ENCODE data around the gene TSPOAP1. TPM values are rescaled to one million over a fixed set of nuclear protein-coding genes. Genes with fewer than 3 reads are reported as not detected.

The TSPOAP1 gene
- polyA plus RNA-seq, 4 donors = 26.9 to 76.5 (median 43.0) TPM

GRCh38 chr17:58267347-58268324 lies 61.0 kb downstream of the TSPOAP1 start:
- no peak for DNase-seq (ENCODE audit: low read depth in 4 of 4, low spot score in 3 of 4)

GRCh38 chr17:58265902-58266875 lies 62.4 kb downstream of the TSPOAP1 start:
- DNase-seq (ENCODE audit: low read depth in 4 of 4, low spot score in 3 of 4) = no peak

GRCh38 chr17:58265271-58265670 lies 63.3 kb downstream of the TSPOAP1 start:
- DNase-seq (ENCODE audit: low read depth in 4 of 4, low spot score in 3 of 4) = no peak

GRCh38 chr17:58264407-58265103 lies 64.0 kb downstream of the TSPOAP1 start:
- no peak for DNase-seq (ENCODE audit: low read depth in 4 of 4, low spot score in 3 of 4)

- no peak for DNase-seq (ENCODE audit: low read depth in 4 of 4, low spot score in 3 of 4)
Measured at GRCh38 chr17:58263773-58264172, 64.8 kb downstream of the TSPOAP1 start.

GRCh38 chr17:58262149-58262548 lies 66.4 kb downstream of the TSPOAP1 start:
- DNase-seq (ENCODE audit: low read depth in 4 of 4, low spot score in 3 of 4) = no peak

GRCh38 chr17:58254803-58255202 lies 73.8 kb downstream of the TSPOAP1 start:
- DNase-seq (ENCODE audit: low read depth in 4 of 4, low spot score in 3 of 4) = no peak

GRCh38 chr17:58253082-58253481 lies 75.5 kb downstream of the TSPOAP1 start:
- DNase-seq (ENCODE audit: low read depth in 4 of 4, low spot score in 3 of 4) = no peak

GRCh38 chr17:58252141-58252540 lies 76.5 kb downstream of the TSPOAP1 start:
- no peak for DNase-seq (ENCODE audit: low read depth in 4 of 4, low spot score in 3 of 4)

Other genes starting within 250 kb of the TSPOAP1 start
- 10 to 100 TPM; 58.6 to 85.3 (median 76.1) TPM for gene DYNLL2, start 245.4 kb downstream of the TSPOAP1 start, polyA plus RNA-seq (ENCODE audit: insufficient read length in 4 of 4)
- gene OR4D1, start 180.4 kb downstream of the TSPOAP1 start, polyA plus RNA-seq (ENCODE audit: insufficient read length in 4 of 4) = under 1 TPM in 1 of 4 donors, not detected in 3; 0.04 TPM
- gene OR4D2, start 161.8 kb downstream of the TSPOAP1 start, polyA plus RNA-seq (ENCODE audit: insufficient read length in 4 of 4) = not detected
- 1 to 10 TPM in 1 of 4 donors, under 1 TPM in 3; 0.37 to 1.8 (median 0.59) TPM for gene EPX, start 136.1 kb downstream of the TSPOAP1 start, polyA plus RNA-seq (ENCODE audit: insufficient read length in 4 of 4)
- 10 to 100 TPM; 27.7 to 56.0 (median 43.1) TPM for gene MKS1, start 109.5 kb downstream of the TSPOAP1 start, polyA plus RNA-seq (ENCODE audit: insufficient read length in 4 of 4)
- under 1 TPM in 3 of 4 donors, not detected in 1; 0.06 to 0.29 (median 0.26) TPM for gene LPO, start 90.2 kb downstream of the TSPOAP1 start, polyA plus RNA-seq (ENCODE audit: insufficient read length in 4 of 4)
- 1 to 10 TPM; 1.6 to 7.6 (median 4.0) TPM for gene MPO, start 47.9 kb downstream of the TSPOAP1 start, polyA plus RNA-seq (ENCODE audit: insufficient read length in 4 of 4)
- gene SUPT4H1, start 23.4 kb upstream of the TSPOAP1 start, polyA plus RNA-seq (ENCODE audit: insufficient read length in 4 of 4) = 100 to 1,000 TPM; 105 to 152 (median 127) TPM
- gene RNF43, start 88.7 kb upstream of the TSPOAP1 start, polyA plus RNA-seq (ENCODE audit: insufficient read length in 4 of 4) = 10 to 100 TPM in 3 of 4 donors, under 1 TPM in 1; 0.78 to 16.3 (median 14.9) TPM
- gene HSF5, start 159.6 kb upstream of the TSPOAP1 start, polyA plus RNA-seq (ENCODE audit: insufficient read length in 4 of 4) = under 1 TPM; 0.23 to 0.68 (median 0.43) TPM
- 10 to 100 TPM; 30.3 to 60.9 (median 48.8) TPM for gene MTMR4, start 185.8 kb upstream of the TSPOAP1 start, polyA plus RNA-seq (ENCODE audit: insufficient read length in 4 of 4)